Brain microvascular endothelial cell (primary cell): ENCODE measurements around the gene PEPD.
A peak's percentile ranks its signal among the peaks of the same experiment; 100 is the strongest.

Experiments
- DNase-seq: peaks from one replicate; pipeline ENCODE4 v3.0.0-alpha.2; 2020
- H3K27ac ChIP-seq: fragments of 250-450 bp; sonication (Bioruptor Pico); 2 replicates; pipeline ENCODE4 v1.5.1; 2020; ENCODE audit warnings: mild to moderate bottlenecking, moderate library complexity
- H3K27me3 ChIP-seq: fragments of 250-450 bp; sonication (Bioruptor Pico); replicated peaks from 2 replicates; pipeline ENCODE4 v1.5.1; 2020; ENCODE audit warnings: mild to moderate bottlenecking
- H3K36me3 ChIP-seq: fragments of 250-450 bp; sonication (Bioruptor Pico); replicated peaks from 2 replicates; pipeline ENCODE4 v1.5.1; 2020; ENCODE audit warnings: mild to moderate bottlenecking
- H3K4me3 ChIP-seq: 2 replicates; pipeline ENCODE4 v1.5.1; 2011; ENCODE audit warnings: low read depth, mild to moderate bottlenecking, control low read depth, low read length, moderate library complexity
- in situ Hi-C: cut with HindIII; loops from 2 replicates; pipeline ENCODE4 v1.10.0; 2017; ENCODE audit warnings: low sequenced_read_pairs, low pct_ligation_motif_present
- TF ChIP-seq, protein P1 (sequence below): IDR thresholded peaks from 2 replicates; pipeline ENCODE4 v1.5.1; 2011; ENCODE audit warnings: low read depth, mild to moderate bottlenecking, moderate library complexity, low read length, control low read depth, inconsistent platforms; ENCODE audit errors: missing control alignments

Gene PEPD

DNA sequence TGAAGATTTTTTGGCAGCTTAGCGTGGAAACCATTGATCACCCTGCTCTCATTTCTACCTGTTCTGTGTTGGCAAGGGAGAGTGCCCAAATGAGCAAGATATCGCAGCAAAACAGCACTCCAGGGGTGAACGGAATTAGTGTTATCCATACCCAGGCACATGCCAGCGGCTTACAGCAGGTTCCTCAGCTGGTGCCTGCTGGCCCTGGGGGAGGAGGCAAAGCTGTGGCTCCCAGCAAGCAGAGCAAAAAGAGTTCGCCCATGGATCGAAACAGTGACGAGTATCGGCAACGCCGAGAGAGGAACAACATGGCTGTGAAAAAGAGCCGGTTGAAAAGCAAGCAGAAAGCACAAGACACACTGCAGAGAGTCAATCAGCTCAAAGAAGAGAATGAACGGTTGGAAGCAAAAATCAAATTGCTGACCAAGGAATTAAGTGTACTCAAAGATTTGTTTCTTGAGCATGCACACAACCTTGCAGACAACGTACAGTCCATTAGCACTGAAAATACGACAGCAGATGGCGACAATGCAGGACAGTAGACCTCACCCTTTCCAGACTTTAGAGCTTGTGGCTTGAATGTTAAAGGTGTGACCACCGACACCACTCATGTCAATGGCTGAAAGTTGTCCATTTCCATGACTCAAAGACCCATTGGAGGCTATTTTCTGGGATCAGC is 142.3 kb downstream of the PEPD start:
- TF ChIP-seq, protein P1, sequence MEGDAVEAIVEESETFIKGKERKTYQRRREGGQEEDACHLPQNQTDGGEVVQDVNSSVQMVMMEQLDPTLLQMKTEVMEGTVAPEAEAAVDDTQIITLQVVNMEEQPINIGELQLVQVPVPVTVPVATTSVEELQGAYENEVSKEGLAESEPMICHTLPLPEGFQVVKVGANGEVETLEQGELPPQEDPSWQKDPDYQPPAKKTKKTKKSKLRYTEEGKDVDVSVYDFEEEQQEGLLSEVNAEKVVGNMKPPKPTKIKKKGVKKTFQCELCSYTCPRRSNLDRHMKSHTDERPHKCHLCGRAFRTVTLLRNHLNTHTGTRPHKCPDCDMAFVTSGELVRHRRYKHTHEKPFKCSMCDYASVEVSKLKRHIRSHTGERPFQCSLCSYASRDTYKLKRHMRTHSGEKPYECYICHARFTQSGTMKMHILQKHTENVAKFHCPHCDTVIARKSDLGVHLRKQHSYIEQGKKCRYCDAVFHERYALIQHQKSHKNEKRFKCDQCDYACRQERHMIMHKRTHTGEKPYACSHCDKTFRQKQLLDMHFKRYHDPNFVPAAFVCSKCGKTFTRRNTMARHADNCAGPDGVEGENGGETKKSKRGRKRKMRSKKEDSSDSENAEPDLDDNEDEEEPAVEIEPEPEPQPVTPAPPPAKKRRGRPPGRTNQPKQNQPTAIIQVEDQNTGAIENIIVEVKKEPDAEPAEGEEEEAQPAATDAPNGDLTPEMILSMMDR, result no peak
- Histone ChIP-seq H3K27ac (no peak overlapping the region), H3K36me3 (no peaks in the 10 kb centered on the region), H3K27me3 (no peaks in the 10 kb centered on the region), H3K4me3 (no peak overlapping the region)
- DNase-seq, result no peak
- in situ Hi-C loops, result no loop called here

GRCh38 chr19:33377586-33378475 is 143.8 kb downstream of the PEPD start:
- no peak overlapping the region for H3K27ac ChIP-seq
- H3K27me3 ChIP-seq, result no peaks in the 10 kb centered on the region
- in situ Hi-C loops, result no loop called here
- no peaks in the 10 kb centered on the region for H3K36me3 ChIP-seq
- H3K4me3 ChIP-seq, result no peak overlapping the region
- TF ChIP-seq, protein P1, result no peak
- no peak for DNase-seq

DNA sequence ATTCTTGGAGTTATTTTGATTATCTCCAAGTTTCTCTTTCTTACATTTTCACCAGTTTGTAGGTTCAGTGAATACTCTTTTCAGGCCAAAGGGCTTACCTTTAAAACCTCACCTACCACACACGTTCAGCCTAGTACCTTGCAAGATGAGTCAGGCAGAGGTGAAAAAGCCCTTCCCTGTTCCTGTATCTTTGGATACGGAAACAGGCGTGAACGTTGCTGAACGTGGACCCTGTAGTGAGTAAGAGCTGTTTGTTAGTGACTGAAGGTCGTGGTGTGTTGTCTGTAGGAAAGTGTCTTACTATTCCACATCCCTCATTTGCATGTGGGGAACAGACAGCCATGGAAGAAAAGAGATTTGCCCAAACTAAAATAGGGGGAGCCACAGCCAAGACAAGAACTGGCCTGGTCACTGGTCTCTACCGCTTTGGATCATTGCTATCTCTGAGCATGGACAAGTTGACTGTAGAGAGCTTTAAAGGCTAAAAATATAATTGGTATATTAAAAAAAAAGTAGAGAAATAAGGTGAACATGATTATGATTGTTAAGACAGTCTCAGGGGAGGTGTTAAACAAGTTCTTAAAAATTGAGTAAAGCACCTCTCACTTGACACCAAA is 144.5 kb downstream of the PEPD start:
- Histone ChIP-seq H3K4me3 (no peak overlapping the region), H3K27me3 (no peaks in the 10 kb centered on the region), H3K27ac (peak overlapping the region; percentile 17), H3K36me3 (no peaks in the 10 kb centered on the region)
- in situ Hi-C loops, result no loop called here
- DNase-seq, result no peak
- TF ChIP-seq, protein P1, result no peak

DNA sequence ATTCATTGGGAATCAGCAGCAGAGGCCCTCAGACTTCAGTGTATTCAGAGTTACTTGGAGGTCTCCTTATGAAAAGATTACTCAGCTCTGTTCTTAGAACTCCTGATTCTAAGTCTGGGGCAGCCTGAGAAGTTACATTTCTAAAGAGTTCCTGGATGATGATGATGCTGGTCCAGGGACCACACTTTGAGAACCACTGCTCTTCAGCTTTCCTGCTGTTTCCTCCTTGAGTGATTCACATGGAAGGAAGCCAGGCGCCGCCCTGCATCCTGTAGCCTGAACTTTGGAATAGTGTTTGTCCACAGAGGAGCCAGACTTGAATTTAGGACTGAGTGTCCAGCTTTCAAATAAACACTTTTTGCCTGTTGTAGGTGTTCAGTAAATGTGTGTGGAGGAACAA is 145.2 kb downstream of the PEPD start:
- DNase-seq, result peak; percentile 80
- no peaks in the 10 kb centered on the region for H3K27me3 ChIP-seq
- peak overlapping the region; percentile 17 for H3K27ac ChIP-seq
- H3K4me3 ChIP-seq, result no peak overlapping the region
- in situ Hi-C loops, result no loop called here
- TF ChIP-seq, protein P1, result no peak
- no peaks in the 10 kb centered on the region for H3K36me3 ChIP-seq

GRCh38 chr19:33375837-33376159 is 145.8 kb downstream of the PEPD start:
- Histone ChIP-seq H3K27me3 (no peaks in the 10 kb centered on the region), H3K36me3 (no peaks in the 10 kb centered on the region), H3K27ac (no peak overlapping the region), H3K4me3 (no peak overlapping the region)
- no peak for DNase-seq
- TF ChIP-seq, protein P1, result no peak
- in situ Hi-C loops, result no loop called here
